PFSK-1 (cell line): Measurements from ENCODE around the gene MMP15.

ENCODE experiments used
- POLR2AphosphoS5 ChIP-seq: IDR thresholded peaks from 2 replicates; pipeline ENCODE4 v1.6.1; 2012; ENCODE audit warnings: low read depth, mild to moderate bottlenecking, control low read depth, low read length, moderate library complexity
- SIN3A ChIP-seq: IDR thresholded peaks from 2 replicates; pipeline ENCODE4 v1.6.1; 2012; ENCODE audit warnings: mild to moderate bottlenecking, low read length, moderate library complexity, borderline replicate concordance; ENCODE audit not compliant: insufficient read depth
- TAF1 ChIP-seq: IDR thresholded peaks from 2 replicates; pipeline ENCODE4 v1.6.1; 2012; ENCODE audit warnings: low read length, control low read depth, borderline replicate concordance; ENCODE audit not compliant: insufficient read depth
- TF ChIP-seq, protein P1 (sequence below), 2 experiments: IDR thresholded peaks; 2 replicates each; pipeline versions ENCODE4 v1.6.1 to v1.8.0; 2011 to 2012; ENCODE audit warnings: low read depth in 2 of 2, low read length in 2 of 2, control low read depth in 1 of 2, inconsistent platforms in 1 of 2, mild to moderate bottlenecking in 1 of 2, moderate library complexity in 1 of 2; ENCODE audit not compliant: insufficient read depth in 1 of 2

DNA sequence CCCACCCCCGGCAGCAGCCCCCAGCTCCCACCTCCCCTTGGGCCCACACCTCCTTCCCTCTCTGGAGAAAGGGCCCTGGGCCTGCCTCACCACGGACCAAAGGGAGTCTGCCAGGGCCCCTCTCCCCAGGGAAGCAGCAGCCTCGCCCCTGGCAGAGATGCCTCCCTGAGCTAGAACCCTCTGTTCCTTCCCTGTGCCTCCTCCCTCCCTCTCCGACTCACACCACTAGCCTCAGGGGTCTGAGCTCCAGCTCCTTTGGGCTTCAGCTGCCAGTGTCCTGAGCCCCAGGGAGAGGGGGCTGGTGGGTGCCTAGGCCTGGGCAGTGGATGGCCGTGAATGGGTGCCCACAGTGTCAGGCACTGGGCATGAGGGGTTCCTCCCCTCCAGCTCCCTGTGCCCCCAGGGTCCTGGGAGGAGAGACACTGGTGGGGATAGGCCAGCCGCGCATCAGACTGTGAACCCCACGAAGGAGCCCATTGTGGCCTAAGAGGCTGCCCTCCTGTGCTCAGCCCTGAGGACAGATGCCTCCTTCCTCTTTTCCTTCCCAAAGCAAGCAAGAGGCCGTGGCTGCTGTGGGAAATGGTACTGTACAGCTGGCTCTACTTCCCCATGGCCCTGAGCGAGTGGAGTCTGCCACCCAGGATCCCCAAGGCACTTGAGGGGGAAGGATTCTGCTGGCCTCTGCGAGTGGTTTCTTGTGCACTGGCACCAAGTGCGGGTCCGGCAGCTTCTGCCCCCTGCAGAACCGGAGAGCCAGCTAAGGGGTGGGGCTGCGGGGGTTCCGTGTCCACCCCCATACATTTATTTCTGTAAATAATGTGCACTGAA lies 20.7 kb downstream of the MMP15 start:
- TF ChIP-seq, protein P1, sequence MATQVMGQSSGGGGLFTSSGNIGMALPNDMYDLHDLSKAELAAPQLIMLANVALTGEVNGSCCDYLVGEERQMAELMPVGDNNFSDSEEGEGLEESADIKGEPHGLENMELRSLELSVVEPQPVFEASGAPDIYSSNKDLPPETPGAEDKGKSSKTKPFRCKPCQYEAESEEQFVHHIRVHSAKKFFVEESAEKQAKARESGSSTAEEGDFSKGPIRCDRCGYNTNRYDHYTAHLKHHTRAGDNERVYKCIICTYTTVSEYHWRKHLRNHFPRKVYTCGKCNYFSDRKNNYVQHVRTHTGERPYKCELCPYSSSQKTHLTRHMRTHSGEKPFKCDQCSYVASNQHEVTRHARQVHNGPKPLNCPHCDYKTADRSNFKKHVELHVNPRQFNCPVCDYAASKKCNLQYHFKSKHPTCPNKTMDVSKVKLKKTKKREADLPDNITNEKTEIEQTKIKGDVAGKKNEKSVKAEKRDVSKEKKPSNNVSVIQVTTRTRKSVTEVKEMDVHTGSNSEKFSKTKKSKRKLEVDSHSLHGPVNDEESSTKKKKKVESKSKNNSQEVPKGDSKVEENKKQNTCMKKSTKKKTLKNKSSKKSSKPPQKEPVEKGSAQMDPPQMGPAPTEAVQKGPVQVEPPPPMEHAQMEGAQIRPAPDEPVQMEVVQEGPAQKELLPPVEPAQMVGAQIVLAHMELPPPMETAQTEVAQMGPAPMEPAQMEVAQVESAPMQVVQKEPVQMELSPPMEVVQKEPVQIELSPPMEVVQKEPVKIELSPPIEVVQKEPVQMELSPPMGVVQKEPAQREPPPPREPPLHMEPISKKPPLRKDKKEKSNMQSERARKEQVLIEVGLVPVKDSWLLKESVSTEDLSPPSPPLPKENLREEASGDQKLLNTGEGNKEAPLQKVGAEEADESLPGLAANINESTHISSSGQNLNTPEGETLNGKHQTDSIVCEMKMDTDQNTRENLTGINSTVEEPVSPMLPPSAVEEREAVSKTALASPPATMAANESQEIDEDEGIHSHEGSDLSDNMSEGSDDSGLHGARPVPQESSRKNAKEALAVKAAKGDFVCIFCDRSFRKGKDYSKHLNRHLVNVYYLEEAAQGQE (IDR thresholded peaks at IDR 0.05; ENCODE audit: insufficient read depth in 1 of 2, low read depth in 2 of 2, low read length in 2 of 2), result no peak
- TF ChIP-seq TAF1 (no peak), POLR2AphosphoS5 (no peak), SIN3A (no peak)
